Measurements from ENCODE around the gene RASGRF1.
A peak's percentile ranks its signal among the peaks of the same experiment; 100 is the strongest.
"Not testable (repeated sequence)": the region's sequence is repeated elsewhere in the genome, so short reads cannot be mapped to it uniquely, and the experiment has no call there.

The RASGRF1 gene

GRCh38 chr15:79008659-79009058, 81.9 kb downstream of the RASGRF1 start:
- no peak for DNase-seq (ENCODE audit: low spot score)

- no peak for DNase-seq (ENCODE audit: low spot score)
Observed at GRCh38 chr15:79007066-79007465, 83.5 kb downstream of the RASGRF1 start.

GRCh38 chr15:79006071-79006470, 84.5 kb downstream of the RASGRF1 start:
- DNase-seq (ENCODE audit: low spot score) = no peak

- no peak for DNase-seq (ENCODE audit: low spot score)
Observed at GRCh38 chr15:79004336-79004735, 86.2 kb downstream of the RASGRF1 start.

GRCh38 chr15:79003896-79004295, 86.7 kb downstream of the RASGRF1 start:
- DNase-seq (ENCODE audit: low spot score) = no peak

- no peak for DNase-seq (ENCODE audit: low spot score)
Observed at GRCh38 chr15:79003301-79003700, 87.3 kb downstream of the RASGRF1 start.

- no peak for DNase-seq (ENCODE audit: low spot score)
Observed at GRCh38 chr15:79002581-79002980, 88.0 kb downstream of the RASGRF1 start.

- DNase-seq (ENCODE audit: low spot score) = no peak
Observed at GRCh38 chr15:78999636-79000035, 90.9 kb downstream of the RASGRF1 start.

- no peak for DNase-seq (ENCODE audit: low spot score)
Observed at GRCh38 chr15:78998526-78998925, 92.1 kb downstream of the RASGRF1 start.

- DNase-seq (ENCODE audit: low spot score) = no peak
Observed at GRCh38 chr15:78997981-78998499, 92.5 kb downstream of the RASGRF1 start.

- no peak for DNase-seq (ENCODE audit: low spot score)
Observed at GRCh38 chr15:78996894-78997275, 93.7 kb downstream of the RASGRF1 start.

GRCh38 chr15:78995921-78996893, 94.4 kb downstream of the RASGRF1 start:
- DNase-seq (ENCODE audit: low spot score) = no peak

- not testable (repeated sequence) for DNase-seq (ENCODE audit: low spot score)
Observed at GRCh38 chr15:78995161-78995560, 95.4 kb downstream of the RASGRF1 start.

GRCh38 chr15:78993931-78994530, 96.5 kb downstream of the RASGRF1 start:
- no peak for DNase-seq (ENCODE audit: low spot score)

- no peak for DNase-seq (ENCODE audit: low spot score)
Observed at GRCh38 chr15:78993257-78993930, 97.2 kb downstream of the RASGRF1 start.

- no peak for DNase-seq (ENCODE audit: low spot score)
Observed at GRCh38 chr15:78992416-78993256, 97.9 kb downstream of the RASGRF1 start.

GRCh38 chr15:78991879-78992278, 98.7 kb downstream of the RASGRF1 start:
- DNase-seq (ENCODE audit: low spot score) = no peak

- no peak for DNase-seq (ENCODE audit: low spot score)
Observed at GRCh38 chr15:78991476-78991875, 99.1 kb downstream of the RASGRF1 start.

- DNase-seq (ENCODE audit: low spot score) = no peak
Observed at GRCh38 chr15:78990278-78990677, 100.3 kb downstream of the RASGRF1 start.

- no peak for DNase-seq (ENCODE audit: low spot score)
Observed at GRCh38 chr15:78989701-78990240, 100.8 kb downstream of the RASGRF1 start.

GRCh38 chr15:78988361-78988911, 102.1 kb downstream of the RASGRF1 start:
- peak; percentile 43 for DNase-seq (ENCODE audit: low spot score)

Data from putamen (tissue), 1 donor.